Caco-2 (cell line): ENCODE measurements around the gene SDR42E1. TPM values are rescaled to one million over a fixed set of nuclear protein-coding genes. Genes with fewer than 3 reads are reported as not detected.

Source experiments
- BruUV-seq: library from RNA; stranded (reverse); fragments of 400-500 nt; replicated peaks from 2 replicates; lab custom pipeline; 2021; lab: Mats Ljungman, UMichigan
- CTCF ChIA-PET: fragments of 300-600 bp; sonication (Branson Sonifier 250); formaldehyde crosslinking; loops from one replicate; lab custom pipeline; 2022; ENCODE audit warnings: antibody characterized with exemption; lab: Charles Lee
- POLR2A ChIA-PET: fragments of 300-600 bp; sonication (Branson Sonifier 250); formaldehyde crosslinking; loops from one replicate; lab custom pipeline; 2022; ENCODE audit warnings: antibody characterized with exemption; lab: Charles Lee
- DNase-seq, 2 experiments: peaks; one replicate each; pipeline versions ENCODE4 v3.0.0 to v3.0.0-alpha.2; 2020 to 2022
- H3K27me3 ChIP-seq: replicated peaks from 2 replicates; pipeline ENCODE4 v1.6.0; 2011; ENCODE audit warnings: low read length; ENCODE audit not compliant: control insufficient read depth, insufficient read depth
- H3K36me3 ChIP-seq: 2 replicates; pipeline ENCODE4 v1.5.1; 2011; ENCODE audit warnings: low read length; ENCODE audit not compliant: control insufficient read depth, insufficient read depth
- H3K4me1 ChIP-seq: fragments of 250-450 bp; sonication (Bioruptor Pico); 2 replicates; pipeline ENCODE4 v1.5.1; 2020; ENCODE audit warnings: mild to moderate bottlenecking
- H3K4me3 ChIP-seq: 2 replicates; pipeline ENCODE4 v1.5.1; 2011; ENCODE audit warnings: low read depth, mild to moderate bottlenecking, control low read depth, low read length
- H3K9me3 ChIP-seq: fragments of 250-450 bp; sonication (Bioruptor Pico); 2 replicates; pipeline ENCODE4 v1.5.1; 2020; ENCODE audit warnings: mild to moderate bottlenecking, moderate library complexity
- H3K27ac Mint-ChIP-seq: one replicate; pipeline ENCODE4 v1.8.0; 2022; ENCODE audit warnings: mixed read lengths; ENCODE audit not compliant: unreplicated experiment
- H3K27me3 Mint-ChIP-seq: one replicate; pipeline ENCODE4 v1.8.0; 2022; ENCODE audit warnings: mixed read lengths; ENCODE audit not compliant: insufficient read depth, unreplicated experiment
- H3K36me3 Mint-ChIP-seq: one replicate; pipeline ENCODE4 v1.8.0; 2022; ENCODE audit warnings: mild to moderate bottlenecking, mixed read lengths; ENCODE audit not compliant: insufficient read depth, unreplicated experiment
- H3K4me1 Mint-ChIP-seq: one replicate; pipeline ENCODE4 v1.8.0; 2022; ENCODE audit warnings: low read depth, mixed read lengths; ENCODE audit not compliant: unreplicated experiment
- H3K4me3 Mint-ChIP-seq: one replicate; pipeline ENCODE4 v1.8.0; 2022; ENCODE audit warnings: mild to moderate bottlenecking, moderate library complexity, mixed read lengths; ENCODE audit not compliant: unreplicated experiment
- H3K9me3 Mint-ChIP-seq: one replicate; pipeline ENCODE4 v1.8.0; 2022; ENCODE audit warnings: mixed read lengths; ENCODE audit not compliant: unreplicated experiment
- CTCF ChIP-seq, 2 experiments: fragments of 200-600 bp in 1 of 2; IDR thresholded peaks; 1 replicate in 1 of 2; 2 replicates in 1 of 2; pipeline versions ENCODE4 v1.5.1 to v1.8.0; 2011 to 2022; ENCODE audit warnings: antibody characterized with exemption in 1 of 2, control low read depth in 1 of 2, inconsistent platforms in 1 of 2, low read depth in 1 of 2, low read length in 1 of 2, mild to moderate bottlenecking in 1 of 2, moderate library complexity in 1 of 2; ENCODE audit not compliant: insufficient read depth in 1 of 2, severe bottlenecking in 1 of 2, unreplicated experiment in 1 of 2
- intact Hi-C: fragments of 100-400 bp; cut with micrococcal nuclease; formaldehyde crosslinking; loops from one replicate; pipeline ENCODE4 v1.10.0; 2022; ENCODE audit not compliant: unreplicated experiment
- total RNA-seq: library from RNA; stranded (reverse); gene quantifications from 2 replicates; pipeline ENCODE4 v1.2.3, GENCODE V29; 2022

The SDR42E1 gene
- total RNA-seq, 1 experiment from 2014 or later, result 5.3 TPM

GRCh38 chr16:82024316-82024715 is 13.0 kb upstream of the SDR42E1 start:
- TF ChIP-seq CTCF (IDR thresholded peaks at IDR 0.05; ENCODE audit: insufficient read depth in 1 of 2, low read depth in 1 of 2, low read length in 1 of 2, severe bottlenecking in 1 of 2, unreplicated experiment in 1 of 2), result no peak
- no peaks in the 10 kb centered on the region; the same call in 1 of the 2 replicates for H3K4me1 ChIP-seq
- no peaks in the 10 kb centered on the region for H3K36me3 ChIP-seq
- Mint-ChIP-seq H3K27ac (no peak overlapping the region), H3K4me3 (no peak overlapping the region), H3K36me3 (no peaks in the 10 kb centered on the region), H3K9me3 (no peaks in the 10 kb centered on the region), H3K4me1 (no peaks in the 10 kb centered on the region), H3K27me3 (peaks cover 17% of the 10 kb centered on the region)
- H3K4me3 ChIP-seq, result no peak overlapping the region
- no peaks in the 10 kb centered on the region for H3K9me3 ChIP-seq
- intact Hi-C loops, result no loop called here
- H3K27me3 ChIP-seq, result no peaks in the 10 kb centered on the region; the same call in 1 of the 2 replicates
- DNase-seq, result no peak
- ChIA-PET CTCF (no interaction called here), POLR2A (no interaction called here)
- no TSS peak for BruUV-seq

- ChIA-PET CTCF (no interaction called here), POLR2A (no interaction called here)
- H3K4me3 Mint-ChIP-seq, result no peak overlapping the region
- peaks cover 25% of the 10 kb centered on the region for H3K27me3 Mint-ChIP-seq
- Histone ChIP-seq H3K4me1 (no peaks in the 10 kb centered on the region; the same call in 1 of the 2 replicates), H3K4me3 (no peak overlapping the region), H3K27me3 (no peaks in the 10 kb centered on the region; the same call in 1 of the 2 replicates), H3K36me3 (no peaks in the 10 kb centered on the region), H3K9me3 (no peaks in the 10 kb centered on the region)
- no peak for DNase-seq
- intact Hi-C loops, result no loop called here
- H3K9me3 Mint-ChIP-seq, result no peaks in the 10 kb centered on the region
- no peaks in the 10 kb centered on the region for H3K4me1 Mint-ChIP-seq
- TF ChIP-seq CTCF (IDR thresholded peaks at IDR 0.05; ENCODE audit: insufficient read depth in 1 of 2, low read depth in 1 of 2, low read length in 1 of 2, severe bottlenecking in 1 of 2, unreplicated experiment in 1 of 2), result no peak
- H3K36me3 Mint-ChIP-seq, result no peaks in the 10 kb centered on the region
- no TSS peak for BruUV-seq
- H3K27ac Mint-ChIP-seq, result no peak overlapping the region
Measured at GRCh38 chr16:82023206-82023605, 11.9 kb upstream of the SDR42E1 start.

- TF ChIP-seq CTCF (IDR thresholded peaks at IDR 0.05; ENCODE audit: insufficient read depth in 1 of 2, low read depth in 1 of 2, low read length in 1 of 2, severe bottlenecking in 1 of 2, unreplicated experiment in 1 of 2), result no peak
- DNase-seq, result no peak
- Mint-ChIP-seq H3K4me1 (no peaks in the 10 kb centered on the region), H3K9me3 (no peaks in the 10 kb centered on the region), H3K4me3 (no peak overlapping the region), H3K27me3 (peaks cover 28% of the 10 kb centered on the region), H3K36me3 (no peaks in the 10 kb centered on the region), H3K27ac (no peak overlapping the region)
- no peak overlapping the region for H3K4me3 ChIP-seq
- H3K27me3 ChIP-seq, result no peaks in the 10 kb centered on the region; the same call in 1 of the 2 replicates
- ChIA-PET POLR2A (no interaction called here), CTCF (interaction anchor here (1.5 kb wide), 1 partner anchor 210 kb away, joined by 5 read pairs; no protein-coding TSS in a partner anchor)
- no peaks in the 10 kb centered on the region for H3K4me1 ChIP-seq
- BruUV-seq, result no TSS peak
- H3K9me3 ChIP-seq, result peaks cover 5% of the 10 kb centered on the region; the same call in 1 of the 2 replicates
- H3K36me3 ChIP-seq, result no peaks in the 10 kb centered on the region
- intact Hi-C loops, result no loop called here
Measured at GRCh38 chr16:82020051-82020450, 8.8 kb upstream of the SDR42E1 start.
